PC-3 (cell line): ENCODE measurements around the gene ATP8A2. TPM values are rescaled to one million over a fixed set of nuclear protein-coding genes. Genes with fewer than 3 reads are reported as not detected.

Source experiments
- ATAC-seq: fragments of 200-7000 bp; cut with Tn5 transposase; 2 replicates; pipeline ENCODE4 v1.9.1; 2020; ENCODE audit warnings: mild to moderate bottlenecking, moderate library complexity
- BruUV-seq: library from RNA; stranded (reverse); fragments of 400-500 nt; replicated peaks from 2 replicates; lab custom pipeline; 2021; lab: Mats Ljungman, UMichigan
- CTCF ChIA-PET: fragments of 300-600 bp; sonication (Branson Sonifier 250); formaldehyde crosslinking; loops from one replicate; lab custom pipeline; 2022; ENCODE audit warnings: antibody characterized with exemption; lab: Charles Lee
- POLR2A ChIA-PET: fragments of 300-600 bp; sonication (Branson Sonifier 250); formaldehyde crosslinking; loops from one replicate; lab custom pipeline; 2022; ENCODE audit warnings: antibody characterized with exemption; ENCODE audit not compliant: unreplicated experiment; lab: Charles Lee
- DNase-seq: peaks from one replicate; pipeline ENCODE4 v3.0.0-alpha.2; 2015
- H2AFZ ChIP-seq: fragments of 300-600 bp; sonication (generic); 2 replicates; pipeline ENCODE4 v1.6.0; 2016; ENCODE audit warnings: antibody characterized with exemption, low read length
- H3F3A ChIP-seq: fragments of 300-600 bp; sonication (generic); one replicate; pipeline ENCODE4 v1.6.0; 2017; ENCODE audit warnings: antibody characterized with exemption, low read length, control low read depth, mild to moderate bottlenecking; ENCODE audit not compliant: unreplicated experiment
- H3K27ac ChIP-seq: fragments of 300-600 bp; sonication (generic); 2 replicates; pipeline ENCODE4 v1.5.1; 2016; ENCODE audit warnings: mild to moderate bottlenecking, low read length
- H3K27me3 ChIP-seq: fragments of 300-600 bp; sonication (generic); 2 replicates; pipeline ENCODE4 v1.6.1; 2016; ENCODE audit warnings: low read length, mixed read lengths
- H3K36me3 ChIP-seq: fragments of 300-600 bp; sonication (generic); 2 replicates; pipeline ENCODE4 v1.6.1; 2016; ENCODE audit warnings: low read depth, mixed run types, low read length, mixed read lengths
- H3K4me1 ChIP-seq: fragments of 300-600 bp; sonication (generic); 2 replicates; pipeline ENCODE4 v1.5.1; 2016; ENCODE audit warnings: low read length; ENCODE audit not compliant: insufficient read depth
- H3K4me2 ChIP-seq: fragments of 300-600 bp; sonication (generic); 2 replicates; pipeline ENCODE4 v1.6.0; 2016; ENCODE audit warnings: low read length
- H3K4me3 ChIP-seq: fragments of 300-600 bp; sonication (generic); 2 replicates; pipeline ENCODE4 v1.5.1; 2016; ENCODE audit warnings: mild to moderate bottlenecking, low read length, mixed read lengths
- H3K79me2 ChIP-seq: fragments of 300-600 bp; sonication (generic); 2 replicates; pipeline ENCODE4 v1.6.1; 2017; ENCODE audit warnings: low read length, mixed read lengths
- H3K9ac ChIP-seq: fragments of 300-600 bp; sonication (generic); 2 replicates; pipeline ENCODE4 v1.6.0; 2016; ENCODE audit warnings: mild to moderate bottlenecking, low read length
- H3K9me2 ChIP-seq: fragments of 300-600 bp; sonication (generic); replicated peaks from 2 replicates; pipeline ENCODE4 v1.6.1; 2016; ENCODE audit warnings: mixed run types, low read length, mixed read lengths
- H3K9me3 ChIP-seq: fragments of 300-600 bp; sonication (generic); 2 replicates; pipeline ENCODE4 v1.6.1; 2016; ENCODE audit warnings: low read length, mixed read lengths
- H4K20me1 ChIP-seq: fragments of 300-600 bp; sonication (generic); 2 replicates; pipeline ENCODE4 v1.6.1; 2016; ENCODE audit warnings: low read length, mixed read lengths
- CTCF ChIP-seq: fragments of 300-600 bp; sonication (generic); conservative IDR thresholded peaks from 2 replicates; pipeline ENCODE4 v1.5.1; 2017; ENCODE audit warnings: antibody characterized with exemption, low read depth, mild to moderate bottlenecking, low read length
- EZH2 ChIP-seq: fragments of 300-600 bp; sonication (generic); IDR thresholded peaks from one replicate; pipeline ENCODE4 v1.6.1; 2017; ENCODE audit warnings: antibody characterized with exemption, mild to moderate bottlenecking, low read length; ENCODE audit not compliant: unreplicated experiment
- EZH2phosphoT487 ChIP-seq: fragments of 300-600 bp; sonication (generic); IDR thresholded peaks from 2 replicates; pipeline ENCODE4 v1.6.1; 2018; ENCODE audit warnings: mild to moderate bottlenecking, antibody characterized with exemption, low read length, borderline replicate concordance
- intact Hi-C: fragments of 100-400 bp; cut with micrococcal nuclease; formaldehyde crosslinking; loops from 2 replicates; pipeline ENCODE4 v1.9.0; 2023
- total RNA-seq: library from RNA; depleted of rRNA; stranded (reverse); fragments of >200 nt; gene quantifications from 2 replicates; pipeline ENCODE4 v1.2.3, GENCODE V29; 2014

The ATP8A2 gene
- total RNA-seq, 1 experiment from 2014 or later, result 0.04 TPM

GRCh38 chr13:25839371-25839770 is 467.6 kb downstream of the ATP8A2 start:
- no TSS peak for BruUV-seq
- CTCF ChIA-PET, result no interaction called here
- intact Hi-C loops, result no loop called here

GRCh38 chr13:25840261-25840660 is 468.5 kb downstream of the ATP8A2 start:
- CTCF ChIA-PET, result no interaction called here
- intact Hi-C loops, result no loop called here
- H3F3A ChIP-seq, result no peaks in the 10 kb centered on the region
- H2AFZ ChIP-seq, result peak overlapping the region; percentile 52
- H3K9ac ChIP-seq, result no peak overlapping the region; the same call in 1 of the 2 replicates
- POLR2A ChIA-PET, result no interaction called here
- ATAC-seq, result peak; percentile 57
- H4K20me1 ChIP-seq, result no peaks in the 10 kb centered on the region
- BruUV-seq, result no TSS peak
- H3K36me3 ChIP-seq, result no peaks in the 10 kb centered on the region
- no peaks in the 10 kb centered on the region for H3K27me3 ChIP-seq
- H3K9me3 ChIP-seq, result no peaks in the 10 kb centered on the region
- peak; percentile 33 for DNase-seq
- H3K79me2 ChIP-seq, result no peaks in the 10 kb centered on the region
- H3K9me2 ChIP-seq, result no peaks in the 10 kb centered on the region
- peak overlapping the region; percentile 44 for H3K4me2 ChIP-seq
- peaks cover 15% of the 10 kb centered on the region for H3K4me1 ChIP-seq
- H3K4me3 ChIP-seq, result no peak overlapping the region
- H3K27ac ChIP-seq, result peak overlapping the region; percentile 60
- TF ChIP-seq EZH2phosphoT487, result no peak
- no peak for TF ChIP-seq EZH2
- TF ChIP-seq CTCF, result no peak

More at GRCh38 chr13:25839371-25839770, 467.6 kb downstream of the ATP8A2 start:
- Histone ChIP-seq H3K4me1 (peaks cover 15% of the 10 kb centered on the region), H2AFZ (no peak overlapping the region), H3K4me3 (no peak overlapping the region), H3K9me3 (no peaks in the 10 kb centered on the region), H3K79me2 (no peaks in the 10 kb centered on the region), H3K36me3 (no peaks in the 10 kb centered on the region), H3K4me2 (no peak overlapping the region), H4K20me1 (no peaks in the 10 kb centered on the region), H3K27me3 (no peaks in the 10 kb centered on the region), H3F3A (no peaks in the 10 kb centered on the region), H3K27ac (peak overlapping the region; percentile 60; the same call in 1 of the 2 replicates), H3K9me2 (no peaks in the 10 kb centered on the region), H3K9ac (no peak overlapping the region)
- TF ChIP-seq CTCF, result no peak
- no peak for TF ChIP-seq EZH2phosphoT487
- TF ChIP-seq EZH2, result no peak
- DNase-seq, result no peak
- POLR2A ChIA-PET, result no interaction called here
- no peak for ATAC-seq

DNA sequence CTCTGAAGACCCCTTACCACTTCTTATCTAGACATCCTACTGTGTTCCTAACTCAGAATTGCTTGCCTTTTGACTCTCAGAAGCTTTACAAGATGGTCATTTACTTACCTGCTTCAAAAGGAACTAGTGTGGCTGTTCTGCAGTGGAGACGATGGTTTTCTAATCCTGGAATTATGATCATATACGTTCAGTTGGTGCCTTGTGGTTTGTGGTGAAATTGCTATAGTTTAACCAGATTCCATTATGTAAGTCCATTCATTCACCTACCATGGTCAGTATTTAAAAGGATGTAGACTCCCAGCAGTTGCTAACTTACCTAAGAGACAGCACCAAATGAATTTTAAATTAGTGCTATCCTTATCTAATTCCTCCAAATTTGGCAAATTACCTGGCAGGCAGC is 469.2 kb downstream of the ATP8A2 start:
- Histone ChIP-seq H2AFZ (peak overlapping the region; percentile 52), H3K36me3 (no peaks in the 10 kb centered on the region), H3K27me3 (no peaks in the 10 kb centered on the region), H4K20me1 (no peaks in the 10 kb centered on the region), H3K27ac (peak overlapping the region; percentile 60), H3K4me2 (peak overlapping the region; percentile 44), H3K4me3 (no peak overlapping the region), H3K9ac (no peak overlapping the region; the same call in 1 of the 2 replicates), H3K79me2 (no peaks in the 10 kb centered on the region), H3K9me3 (no peaks in the 10 kb centered on the region), H3F3A (no peaks in the 10 kb centered on the region), H3K4me1 (peaks cover 20% of the 10 kb centered on the region), H3K9me2 (no peaks in the 10 kb centered on the region)
- ChIA-PET CTCF (no interaction called here), POLR2A (no interaction called here)
- peak; percentile 3 for DNase-seq
- TF ChIP-seq EZH2, result no peak
- TF ChIP-seq CTCF, result no peak
- TF ChIP-seq EZH2phosphoT487, result no peak
- intact Hi-C loops, result no loop called here
- ATAC-seq, result no peak
- no TSS peak for BruUV-seq
